SK-MEL-5 (cell line): ENCODE data around the gene MINDY4. TPM values are rescaled to one million over a fixed set of nuclear protein-coding genes. Genes with fewer than 3 reads are reported as not detected.
A peak's percentile ranks its signal among the peaks of the same experiment; 100 is the strongest.

ENCODE experiments used
- DNase-seq: peaks from one replicate; pipeline ENCODE4 v3.0.0-alpha.2; 2016; ENCODE audit warnings: low read depth, low spot score
- in situ Hi-C: cut with HindIII; loops from 2 replicates; pipeline ENCODE4 v1.10.0; 2016; ENCODE audit warnings: low sequenced_read_pairs, high pct_unique_total_duplicates, low pct_unique_long_range_greater_than_20kb
- total RNA-seq: library from RNA; depleted of rRNA; stranded (reverse); fragments of >200 nt; shearing (Covaris generic); gene quantifications from 2 replicates; pipeline ENCODE4 v1.2.3, GENCODE V29; 2014

The MINDY4 gene
- total RNA-seq, 1 experiment from 2014 or later: 5.2 TPM

- no peak for DNase-seq
- in situ Hi-C loops: no loop called here
Measured at GRCh38 chr7:30910411-30911073, 139.3 kb downstream of the MINDY4 start.

- in situ Hi-C loops: no loop called here
- DNase-seq: no peak
Measured at GRCh38 chr7:30911133-30911532, 139.9 kb downstream of the MINDY4 start.

- DNase-seq: no peak
- in situ Hi-C loops: no loop called here
Measured at GRCh38 chr7:30911561-30911969, 140.3 kb downstream of the MINDY4 start, which contains the start of gene AQP1. TSS of gene AQP1 (plus strand) at chr7:30911853. CDS start at chr7:30911910, 57 bp downstream.

GRCh38 chr7:30912021-30912730 is 141.0 kb downstream of the MINDY4 start:
- no peak for DNase-seq
- in situ Hi-C loops: no loop called here

GRCh38 chr7:30912731-30912985 is 141.4 kb downstream of the MINDY4 start:
- in situ Hi-C loops: no loop called here
- DNase-seq: no peak

- in situ Hi-C loops: no loop called here
- DNase-seq: no peak
Measured at GRCh38 chr7:30912986-30913811, 142.0 kb downstream of the MINDY4 start.

- in situ Hi-C loops: no loop called here
- no peak for DNase-seq
Measured at GRCh38 chr7:30913821-30914515, 142.8 kb downstream of the MINDY4 start.

- no peak for DNase-seq
- in situ Hi-C loops: no loop called here
Measured at GRCh38 chr7:30914596-30914995, 143.4 kb downstream of the MINDY4 start.

- in situ Hi-C loops: no loop called here
- no peak for DNase-seq
Measured at GRCh38 chr7:30915005-30915601, 143.9 kb downstream of the MINDY4 start.

GRCh38 chr7:30915751-30916150 is 144.5 kb downstream of the MINDY4 start:
- DNase-seq: no peak
- in situ Hi-C loops: no loop called here

GRCh38 chr7:30916255-30916654 is 145.0 kb downstream of the MINDY4 start:
- in situ Hi-C loops: no loop called here
- no peak for DNase-seq

- in situ Hi-C loops: no loop called here
- DNase-seq: no peak
Measured at GRCh38 chr7:30916767-30917166, 145.6 kb downstream of the MINDY4 start.

- in situ Hi-C loops: no loop called here
- peak; percentile 22 for DNase-seq
Measured at GRCh38 chr7:30917216-30917893, 146.1 kb downstream of the MINDY4 start.

- in situ Hi-C loops: no loop called here
- DNase-seq: no peak
Measured at GRCh38 chr7:30918676-30919075, 147.5 kb downstream of the MINDY4 start.

- DNase-seq: no peak
- in situ Hi-C loops: no loop called here
Measured at GRCh38 chr7:30920021-30920583, 148.9 kb downstream of the MINDY4 start.

- in situ Hi-C loops: no loop called here
- no peak for DNase-seq
Measured at GRCh38 chr7:30920584-30921539, 149.6 kb downstream of the MINDY4 start.
